ENCODE measurements around the gene ENPP3. TPM values are rescaled to one million over a fixed set of nuclear protein-coding genes. Genes with fewer than 3 reads are reported as not detected.

ENPP3 gene
- total RNA-seq, 4 donors from 2014 or later = 0.66 to 5.3 (median 1.3) TPM

DNA sequence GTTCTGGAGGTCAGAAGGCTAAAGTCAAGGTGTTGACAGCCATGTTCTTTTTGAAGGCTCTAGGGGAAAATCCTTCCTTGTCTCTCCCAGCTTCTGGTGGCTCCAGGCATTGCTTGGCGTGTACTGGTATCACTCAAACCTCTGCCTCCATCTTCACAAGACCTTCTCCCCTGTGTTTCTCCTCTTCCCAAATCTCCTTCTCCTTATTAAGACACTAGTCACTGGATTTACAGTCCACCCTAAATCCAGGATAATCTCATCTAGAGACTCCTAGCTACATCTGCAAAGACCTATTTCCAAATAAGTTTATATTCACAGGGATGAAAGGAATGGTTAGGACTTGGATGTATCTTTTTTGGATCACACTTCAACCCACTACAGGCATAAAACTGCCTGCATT lies 99.7 kb downstream of the ENPP3 start:
- Histone ChIP-seq H3K4me1 (peaks cover 0 to 3% (median 0%) of the 10 kb centered on the region in 4 donors), H3K9me3 (no peaks in the 10 kb centered on the region), H3K36me3 (no peaks in the 10 kb centered on the region), H3K27ac (no peak overlapping the region), H3K4me3 (no peak overlapping the region), H3K27me3 (no peaks in the 10 kb centered on the region)
- TF ChIP-seq, protein P1, sequence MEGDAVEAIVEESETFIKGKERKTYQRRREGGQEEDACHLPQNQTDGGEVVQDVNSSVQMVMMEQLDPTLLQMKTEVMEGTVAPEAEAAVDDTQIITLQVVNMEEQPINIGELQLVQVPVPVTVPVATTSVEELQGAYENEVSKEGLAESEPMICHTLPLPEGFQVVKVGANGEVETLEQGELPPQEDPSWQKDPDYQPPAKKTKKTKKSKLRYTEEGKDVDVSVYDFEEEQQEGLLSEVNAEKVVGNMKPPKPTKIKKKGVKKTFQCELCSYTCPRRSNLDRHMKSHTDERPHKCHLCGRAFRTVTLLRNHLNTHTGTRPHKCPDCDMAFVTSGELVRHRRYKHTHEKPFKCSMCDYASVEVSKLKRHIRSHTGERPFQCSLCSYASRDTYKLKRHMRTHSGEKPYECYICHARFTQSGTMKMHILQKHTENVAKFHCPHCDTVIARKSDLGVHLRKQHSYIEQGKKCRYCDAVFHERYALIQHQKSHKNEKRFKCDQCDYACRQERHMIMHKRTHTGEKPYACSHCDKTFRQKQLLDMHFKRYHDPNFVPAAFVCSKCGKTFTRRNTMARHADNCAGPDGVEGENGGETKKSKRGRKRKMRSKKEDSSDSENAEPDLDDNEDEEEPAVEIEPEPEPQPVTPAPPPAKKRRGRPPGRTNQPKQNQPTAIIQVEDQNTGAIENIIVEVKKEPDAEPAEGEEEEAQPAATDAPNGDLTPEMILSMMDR (IDR thresholded peaks at IDR 0.05) = no peak
- TF ChIP-seq EP300 (IDR thresholded peaks at IDR 0.05) (no peak), POLR2A (IDR thresholded peaks at IDR 0.05) (no peak)
- DNase-seq (ENCODE audit: low spot score in 2 of 2) = no peak
- WGBS, 2 donors = 94 to 100% methylated on average over 1 of the region's 1 CpG

DNA sequence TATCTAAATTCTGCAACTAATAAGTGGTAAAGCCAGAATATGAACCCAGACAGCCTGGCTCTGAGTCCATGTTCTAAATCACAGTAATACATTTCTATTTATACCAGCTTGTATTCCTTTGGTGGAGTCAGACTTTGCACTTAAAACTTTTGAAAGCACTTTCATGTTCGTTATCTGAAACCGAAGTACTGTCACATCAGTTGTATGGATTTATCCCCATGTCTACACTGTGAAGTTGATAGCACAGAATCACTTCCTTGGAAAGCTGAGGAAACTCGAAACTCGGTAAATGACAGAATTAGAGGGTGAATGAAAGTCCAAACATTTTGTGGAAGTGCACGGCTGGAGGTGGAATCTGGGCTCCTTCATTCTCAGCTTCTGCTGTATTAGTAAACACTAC lies 102.0 kb downstream of the ENPP3 start:
- no peaks in the 10 kb centered on the region for H3K9me3 ChIP-seq
- WGBS, 2 donors = 92% methylated on average over 5 of the region's 5 CpGs
- TF ChIP-seq POLR2A (IDR thresholded peaks at IDR 0.05) (no peak), EP300 (IDR thresholded peaks at IDR 0.05) (no peak)
- TF ChIP-seq, protein P1 (IDR thresholded peaks at IDR 0.05) = no peak
- no peaks in the 10 kb centered on the region for H3K36me3 ChIP-seq
- H3K27ac ChIP-seq = no peak overlapping the region
- no peaks in the 10 kb centered on the region for H3K27me3 ChIP-seq
- H3K4me3 ChIP-seq = no peak overlapping the region
- no peak for DNase-seq (ENCODE audit: low spot score in 2 of 2)
- H3K4me1 ChIP-seq = no peaks in the 10 kb centered on the region

DNA sequence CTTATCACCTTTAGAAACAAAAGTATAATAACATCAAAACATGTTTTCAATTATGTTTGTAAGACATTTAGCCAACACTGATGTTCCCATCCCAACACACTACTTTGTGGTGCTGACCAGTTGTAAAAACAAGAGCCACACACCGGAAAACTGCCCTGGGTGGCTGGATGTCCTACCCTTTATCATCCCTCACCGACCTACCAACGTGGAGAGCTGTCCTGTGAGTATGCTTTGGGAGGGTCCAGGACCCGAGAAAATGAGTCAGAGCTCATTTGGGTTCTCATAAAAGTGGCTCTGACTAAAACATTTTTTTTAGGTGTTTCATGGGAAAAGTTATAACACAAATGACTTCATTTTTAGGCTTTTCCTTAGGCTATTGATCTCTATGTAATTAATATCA lies 103.1 kb downstream of the ENPP3 start:
- TF ChIP-seq, protein P1 (IDR thresholded peaks at IDR 0.05) = no peak
- TF ChIP-seq EP300 (IDR thresholded peaks at IDR 0.05) (no peak), POLR2A (IDR thresholded peaks at IDR 0.05) (no peak)
- Histone ChIP-seq H3K27ac (no peak overlapping the region), H3K36me3 (no peaks in the 10 kb centered on the region), H3K4me1 (no peaks in the 10 kb centered on the region), H3K27me3 (no peaks in the 10 kb centered on the region), H3K4me3 (no peak overlapping the region), H3K9me3 (no peaks in the 10 kb centered on the region)
- WGBS, 2 donors = 73 to 88% methylated on average over 4 of the region's 4 CpGs
- no peak for DNase-seq (ENCODE audit: low spot score in 2 of 2)

DNA sequence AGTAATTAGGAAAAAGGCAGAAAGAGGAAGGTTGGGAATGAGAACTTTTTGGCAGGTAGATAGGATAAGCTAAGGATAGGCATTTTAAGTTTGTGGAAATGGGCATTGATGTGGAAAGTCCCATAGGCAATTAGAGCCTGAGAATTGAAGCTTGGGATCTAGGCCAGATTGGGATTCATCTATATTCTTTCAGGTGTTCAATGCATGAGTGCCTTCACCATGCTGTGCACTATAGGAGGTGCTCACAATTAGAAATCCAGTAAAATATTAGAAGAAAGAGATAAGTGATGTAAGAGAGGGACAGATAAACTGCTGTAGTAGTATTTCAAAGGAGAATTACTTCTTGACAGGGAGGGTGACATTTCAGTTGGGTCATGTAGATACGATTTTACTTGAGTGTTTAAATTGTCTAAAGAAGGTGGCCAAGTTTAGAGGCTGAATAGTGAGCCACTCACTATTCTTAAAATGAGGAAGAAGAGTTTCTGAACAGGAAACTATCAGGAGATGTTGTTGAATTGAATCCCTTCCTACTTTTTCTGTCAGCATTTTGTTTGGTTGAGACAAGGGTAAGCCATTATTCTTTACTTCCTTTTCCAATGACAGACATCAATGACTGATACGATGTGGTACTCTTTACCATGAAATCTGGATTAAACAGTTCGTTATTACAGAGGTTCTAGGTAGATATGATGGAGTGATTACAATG lies 104.7 kb downstream of the ENPP3 start:
- Histone ChIP-seq H3K9me3 (no peaks in the 10 kb centered on the region), H3K27me3 (no peaks in the 10 kb centered on the region), H3K27ac (no peak overlapping the region), H3K36me3 (no peaks in the 10 kb centered on the region), H3K4me3 (no peak overlapping the region), H3K4me1 (no peaks in the 10 kb centered on the region)
- TF ChIP-seq POLR2A (IDR thresholded peaks at IDR 0.05) = no peak
- TF ChIP-seq, protein P1 (IDR thresholded peaks at IDR 0.05) = no peak
- no peak for TF ChIP-seq EP300 (IDR thresholded peaks at IDR 0.05)
- WGBS, 2 donors = 70 to 76% methylated on average over 3 of the region's 3 CpGs
- DNase-seq (ENCODE audit: low spot score in 2 of 2) = no peak

DNA sequence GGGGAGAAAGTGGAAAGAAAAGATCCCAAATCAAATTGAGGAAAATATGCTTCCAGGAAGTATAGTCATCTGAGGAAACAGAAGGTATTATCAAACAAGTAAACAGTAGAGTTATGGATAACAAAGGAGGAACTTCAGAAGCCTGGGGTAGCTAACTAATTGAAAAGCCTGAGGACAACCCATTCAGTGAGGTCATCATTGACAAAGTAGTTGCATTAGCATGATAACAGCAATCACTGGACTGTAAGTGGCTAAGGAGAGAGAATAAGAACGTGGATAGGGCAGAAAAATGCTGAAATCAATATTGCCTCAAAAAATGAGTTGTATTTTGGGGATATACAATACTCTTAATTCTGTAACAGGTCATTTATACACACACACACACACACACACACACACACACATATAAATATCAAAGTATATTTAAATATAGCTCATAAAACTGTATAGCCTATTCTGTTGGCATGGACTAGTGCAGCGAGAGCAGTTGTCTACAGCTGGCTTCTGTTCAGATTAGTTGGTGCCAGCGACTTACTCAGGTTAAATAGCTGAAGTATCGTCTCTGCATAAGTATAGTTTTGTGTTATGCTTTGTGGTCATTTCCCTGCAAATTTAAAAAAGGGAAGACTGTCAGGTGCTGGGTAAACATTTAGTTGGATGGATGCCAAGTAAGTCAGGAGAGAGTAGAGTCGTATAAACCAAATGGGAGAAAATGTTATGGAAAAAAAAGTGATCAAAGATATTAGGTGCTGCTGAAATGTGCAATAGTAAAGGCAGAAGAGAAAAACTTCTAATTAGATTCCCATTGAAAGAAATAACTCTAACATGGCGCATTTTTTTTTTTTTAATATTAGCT lies 107.6 kb downstream of the ENPP3 start:
- Histone ChIP-seq H3K4me1 (no peaks in the 10 kb centered on the region), H3K36me3 (no peaks in the 10 kb centered on the region), H3K4me3 (no peak overlapping the region), H3K27ac (no peak overlapping the region), H3K9me3 (no peaks in the 10 kb centered on the region), H3K27me3 (no peaks in the 10 kb centered on the region)
- WGBS, 2 donors = 64 to 77% methylated on average over 6 of the region's 6 CpGs
- DNase-seq (ENCODE audit: low spot score in 2 of 2) = no peak
- TF ChIP-seq POLR2A (IDR thresholded peaks at IDR 0.05) (no peak), EP300 (IDR thresholded peaks at IDR 0.05) (no peak)
- TF ChIP-seq, protein P1 (IDR thresholded peaks at IDR 0.05) = no peak
